ENCODE results near the gene RSPRY1.

Gene RSPRY1

DNA sequence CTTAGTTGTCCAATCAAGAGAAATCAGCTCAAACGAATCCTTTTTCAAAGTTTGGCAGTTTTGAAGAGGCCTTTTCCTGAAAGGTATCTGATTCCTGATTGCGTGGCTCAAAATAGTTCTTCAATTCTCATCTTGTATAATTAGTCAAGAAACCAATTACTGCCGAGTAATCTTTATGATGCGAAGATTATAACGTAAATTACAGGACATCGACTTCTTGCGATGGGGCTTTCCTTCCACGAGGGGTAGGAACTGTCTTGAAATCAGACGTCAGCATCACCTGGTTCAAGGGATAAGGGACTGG, 58.3 kb downstream of the RSPRY1 start:
- Histone ChIP-seq H3K27ac (ENCODE audit: low read depth, low read length) (peak overlapping the region; percentile 19), H3K4me3 (ENCODE audit: low read depth, low read length) (peak overlapping the region; percentile 59), H3K4ac (ENCODE audit: low read depth, low read length) (no peak overlapping the region), H3K9ac (ENCODE audit: low read length) (no peak overlapping the region), H4K8ac (ENCODE audit: low read depth, low read length) (peak overlapping the region; percentile 11), H2AFZ (ENCODE audit: insufficient read depth, low read length, poor library complexity) (peak overlapping the region; percentile 26), H4K91ac (ENCODE audit: low read depth, low read length) (no peak overlapping the region), H4K12ac (ENCODE audit: low read depth, low read length) (no peak overlapping the region), H3K14ac (ENCODE audit: low read length) (no peak overlapping the region), H3K4me1 (ENCODE audit: control insufficient read depth in 1 of 2, insufficient read depth in 2 of 2, low read length in 2 of 2) (no peaks in the 10 kb centered on the region), H3K18ac (ENCODE audit: low read length) (no peak overlapping the region), H2AK5ac (ENCODE audit: low read length) (no peak overlapping the region), H3K4me2 (ENCODE audit: low read length) (peak overlapping the region; percentile 87), H2BK5ac (ENCODE audit: low read depth, low read length, poor library complexity) (no peak overlapping the region), H3K79me2 (ENCODE audit: control insufficient read depth, insufficient read depth, low read length, poor library complexity) (peaks cover 4% of the 10 kb centered on the region), H3K23ac (ENCODE audit: low read length) (no peak overlapping the region), H3K36me3 (ENCODE audit: control insufficient read depth in 1 of 2, insufficient read depth in 2 of 2, low read length in 2 of 2) (peaks cover 2 to 4% of the 10 kb centered on the region in 2 experiments), H3K9me3 (ENCODE audit: insufficient read depth, low read depth, low read length) (no peaks in the 10 kb centered on the region), H3K79me1 (ENCODE audit: low read length) (peaks cover 3% of the 10 kb centered on the region), H2BK120ac (ENCODE audit: insufficient read depth, low read length, poor library complexity) (no peak overlapping the region), H2BK12ac (ENCODE audit: low read length) (no peak overlapping the region), H3K27me3 (ENCODE audit: insufficient read depth, low read length) (no peaks in the 10 kb centered on the region)
- WGBS (ENCODE audit: extremely low coverage, insufficient coverage, insufficient read length), result no CpG with 5 or more reads among the region's 9 CpGs
- no peak for DNase-seq

DNA sequence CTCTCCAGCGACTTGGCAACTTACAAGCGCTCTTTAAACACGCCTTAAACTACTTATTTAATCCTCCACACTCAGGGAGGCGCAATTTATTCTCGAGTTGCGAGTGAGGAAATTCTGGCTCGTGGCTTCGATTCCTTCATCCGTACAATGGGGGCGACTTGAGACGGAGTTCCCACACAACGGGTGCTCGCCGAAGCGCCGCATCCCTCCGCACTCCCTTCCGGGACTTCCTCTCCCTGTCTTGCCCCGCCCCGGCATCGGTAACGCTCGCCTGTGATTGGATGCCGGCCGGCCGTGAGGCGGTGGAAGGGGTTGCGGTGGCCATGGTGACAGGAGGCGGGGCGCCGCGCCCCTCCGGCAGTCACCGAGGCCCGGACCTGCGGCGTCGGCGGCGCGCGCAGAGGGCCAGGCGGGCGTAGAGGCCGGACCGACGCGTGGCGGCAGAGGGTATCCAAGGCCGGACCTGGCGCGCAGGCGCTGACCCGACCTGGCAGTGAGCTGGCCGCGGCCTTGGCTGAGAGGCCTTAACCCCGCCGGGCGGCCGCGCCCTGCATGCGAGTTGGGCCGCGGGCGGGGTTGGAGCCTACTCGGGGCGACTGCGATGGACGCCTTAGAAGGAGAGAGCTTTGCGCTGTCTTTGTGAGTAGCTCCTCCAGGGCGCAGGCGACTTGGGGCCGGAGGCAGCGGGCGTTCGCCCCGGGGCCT, 58.8 kb downstream of the RSPRY1 start, which contains the start of gene ARL2BP:
Gene ARL2BP, plus strand, starts transcription at position 493 of the 705 bp plus-strand sequence. Its CDS starts 109 bp downstream, at position 602.
- H4K91ac ChIP-seq (ENCODE audit: low read depth, low read length), result peak within 1 kb of the TSS; percentile 58

DNA sequence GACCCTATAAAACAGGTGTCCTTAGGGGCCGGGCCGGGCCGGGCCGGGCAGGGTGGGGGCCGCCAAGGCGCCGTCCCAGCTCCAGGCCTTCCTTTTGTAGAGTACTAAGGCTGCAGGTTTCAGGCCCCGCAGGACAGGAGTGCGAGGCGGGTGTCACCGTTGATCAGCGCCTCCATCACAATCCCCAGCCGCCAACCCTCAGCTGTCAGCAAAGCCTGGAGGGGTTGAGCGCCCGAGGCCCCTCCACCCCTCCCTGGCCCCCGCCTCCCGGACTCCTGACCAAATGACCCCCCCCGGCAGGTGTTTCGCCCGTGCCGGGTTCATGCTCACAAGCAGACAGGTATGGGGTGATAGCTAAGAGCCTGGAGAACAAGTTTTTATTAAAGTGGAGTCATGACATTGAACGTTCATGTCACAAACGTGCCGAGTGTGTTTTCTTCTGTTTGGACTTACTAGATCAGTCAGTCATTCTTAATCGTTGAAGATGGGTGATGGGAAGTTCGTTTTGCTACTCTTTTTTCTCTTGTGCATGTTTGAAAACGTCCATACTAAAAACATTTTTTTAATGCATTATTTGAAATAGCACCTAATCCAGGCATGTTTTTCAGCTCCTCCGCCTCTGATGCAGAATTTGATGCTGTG, 59.5 kb downstream of the RSPRY1 start:
- peaks cover 4% of the 10 kb centered on the region for H3K79me2 ChIP-seq (ENCODE audit: control insufficient read depth, insufficient read depth, low read length, poor library complexity)
- peak overlapping the region; percentile 73 for H3K14ac ChIP-seq (ENCODE audit: low read length)
- no peak overlapping the region for H2AK5ac ChIP-seq (ENCODE audit: low read length)
- peaks cover 3% of the 10 kb centered on the region for H3K79me1 ChIP-seq (ENCODE audit: low read length)
- WGBS (ENCODE audit: extremely low coverage, insufficient coverage, insufficient read length), result no CpG with 5 or more reads among the region's 28 CpGs
- H3K4me1 ChIP-seq (ENCODE audit: control insufficient read depth in 1 of 2, insufficient read depth in 2 of 2, low read length in 2 of 2), result no peaks in the 10 kb centered on the region
- peak overlapping the region; percentile 36 for H4K12ac ChIP-seq (ENCODE audit: low read depth, low read length)
- peak; percentile 40 to 59 for DNase-seq
- peak overlapping the region; percentile 64 for H3K9ac ChIP-seq (ENCODE audit: low read length)
- no peak overlapping the region for H2BK12ac ChIP-seq (ENCODE audit: low read length)
- H4K91ac ChIP-seq (ENCODE audit: low read depth, low read length), result peak overlapping the region; percentile 58
- H3K4ac ChIP-seq (ENCODE audit: low read depth, low read length), result peak overlapping the region; percentile 7
- H3K27me3 ChIP-seq (ENCODE audit: insufficient read depth, low read length), result no peaks in the 10 kb centered on the region
- H2BK120ac ChIP-seq (ENCODE audit: insufficient read depth, low read length, poor library complexity), result peak overlapping the region; percentile 65
- H3K36me3 ChIP-seq (ENCODE audit: control insufficient read depth in 1 of 2, insufficient read depth in 2 of 2, low read length in 2 of 2), result peaks cover 7 to 15% of the 10 kb centered on the region in 2 experiments
- peak overlapping the region; percentile 85 for H2AFZ ChIP-seq (ENCODE audit: insufficient read depth, low read length, poor library complexity)
- H3K27ac ChIP-seq (ENCODE audit: low read depth, low read length), result peak overlapping the region; percentile 39
- H3K18ac ChIP-seq (ENCODE audit: low read length), result peak overlapping the region; percentile 7
- H4K8ac ChIP-seq (ENCODE audit: low read depth, low read length), result peak overlapping the region; percentile 70
- no peak overlapping the region for H3K23ac ChIP-seq (ENCODE audit: low read length)
- peak overlapping the region; percentile 65 for H3K4me2 ChIP-seq (ENCODE audit: low read length)
- H2BK5ac ChIP-seq (ENCODE audit: low read depth, low read length, poor library complexity), result peak overlapping the region; percentile 18
- H3K9me3 ChIP-seq (ENCODE audit: insufficient read depth, low read depth, low read length), result no peaks in the 10 kb centered on the region
- peak overlapping the region; percentile 64 for H3K4me3 ChIP-seq (ENCODE audit: low read depth, low read length)

More for the DNA sequence above, 58.8 kb downstream of the RSPRY1 start, which contains the start of gene ARL2BP:
- DNase-seq, result peak; percentile 98
- H3K9me3 ChIP-seq (ENCODE audit: insufficient read depth, low read depth, low read length), result no peaks in the 10 kb centered on the region
- peak within 1 kb of the TSS; percentile 64 for H3K9ac ChIP-seq (ENCODE audit: low read length)
- peak within 1 kb of the TSS; percentile 7 for H3K4ac ChIP-seq (ENCODE audit: low read depth, low read length)
- H3K4me2 ChIP-seq (ENCODE audit: low read length), result peak within 1 kb of the TSS; percentile 87
- peak within 1 kb of the TSS; percentile 39 for H3K27ac ChIP-seq (ENCODE audit: low read depth, low read length)
- H3K36me3 ChIP-seq (ENCODE audit: control insufficient read depth in 1 of 2, insufficient read depth in 2 of 2, low read length in 2 of 2), result peaks cover 4 to 8% of the 10 kb centered on the region in 2 experiments
- peak within 1 kb of the TSS; percentile 64 for H3K4me3 ChIP-seq (ENCODE audit: low read depth, low read length)
- H3K27me3 ChIP-seq (ENCODE audit: insufficient read depth, low read length), result no peaks in the 10 kb centered on the region
- H4K8ac ChIP-seq (ENCODE audit: low read depth, low read length), result peak within 1 kb of the TSS; percentile 70
- H3K23ac ChIP-seq (ENCODE audit: low read length), result no peak within 1 kb of the TSS
- H2BK5ac ChIP-seq (ENCODE audit: low read depth, low read length, poor library complexity), result peak within 1 kb of the TSS; percentile 18
- peak within 1 kb of the TSS; percentile 65 for H2BK120ac ChIP-seq (ENCODE audit: insufficient read depth, low read length, poor library complexity)
- H2BK12ac ChIP-seq (ENCODE audit: low read length), result no peak within 1 kb of the TSS
- peak within 1 kb of the TSS; percentile 7 for H3K18ac ChIP-seq (ENCODE audit: low read length)
- peak within 1 kb of the TSS; percentile 85 for H2AFZ ChIP-seq (ENCODE audit: insufficient read depth, low read length, poor library complexity)
- H2AK5ac ChIP-seq (ENCODE audit: low read length), result no peak within 1 kb of the TSS
- H3K4me1 ChIP-seq (ENCODE audit: control insufficient read depth in 1 of 2, insufficient read depth in 2 of 2, low read length in 2 of 2), result no peaks in the 10 kb centered on the region
- H4K12ac ChIP-seq (ENCODE audit: low read depth, low read length), result peak within 1 kb of the TSS; percentile 36
- H3K79me2 ChIP-seq (ENCODE audit: control insufficient read depth, insufficient read depth, low read length, poor library complexity), result peaks cover 4% of the 10 kb centered on the region
- H3K14ac ChIP-seq (ENCODE audit: low read length), result peak within 1 kb of the TSS; percentile 73
- WGBS (ENCODE audit: extremely low coverage, insufficient coverage, insufficient read length), result no CpG with 5 or more reads among the region's 77 CpGs
- H3K79me1 ChIP-seq (ENCODE audit: low read length), result peaks cover 3% of the 10 kb centered on the region

DNA sequence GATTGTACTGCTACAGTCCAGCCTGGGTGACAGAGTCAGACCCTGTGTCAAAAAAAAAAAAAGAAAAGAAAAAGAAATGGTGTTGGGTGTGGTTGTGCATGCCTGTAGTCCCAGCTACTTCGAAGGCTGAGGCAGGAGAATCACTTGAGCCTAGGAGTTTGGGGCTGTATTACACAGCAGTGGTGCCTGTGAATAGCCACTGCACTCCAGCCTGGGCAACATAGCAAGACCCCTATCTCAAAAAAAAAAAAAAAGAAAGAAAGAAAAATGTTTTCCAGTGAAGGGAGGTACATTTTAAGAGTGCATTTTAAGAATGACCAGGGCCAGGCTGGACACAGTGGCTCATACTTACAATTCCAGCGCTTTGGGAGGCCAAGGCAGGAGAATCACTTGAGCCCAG, 65.2 kb downstream of the RSPRY1 start:
- no peak overlapping the region for H3K14ac ChIP-seq (ENCODE audit: low read length)
- H3K27ac ChIP-seq (ENCODE audit: low read depth, low read length), result no peak overlapping the region
- no peak overlapping the region for H2BK5ac ChIP-seq (ENCODE audit: low read depth, low read length, poor library complexity)
- H3K4me2 ChIP-seq (ENCODE audit: low read length), result no peak overlapping the region
- no peak overlapping the region for H3K4me3 ChIP-seq (ENCODE audit: low read depth, low read length)
- no peak overlapping the region for H3K9ac ChIP-seq (ENCODE audit: low read length)
- H3K36me3 ChIP-seq (ENCODE audit: control insufficient read depth in 1 of 2, insufficient read depth in 2 of 2, low read length in 2 of 2), result peaks cover 21 to 33% of the 10 kb centered on the region in 2 experiments
- no peaks in the 10 kb centered on the region for H3K27me3 ChIP-seq (ENCODE audit: insufficient read depth, low read length)
- no peaks in the 10 kb centered on the region for H3K79me1 ChIP-seq (ENCODE audit: low read length)
- no CpG with 5 or more reads among the region's 2 CpGs for WGBS (ENCODE audit: extremely low coverage, insufficient coverage, insufficient read length)
- H3K23ac ChIP-seq (ENCODE audit: low read length), result no peak overlapping the region
- no peak overlapping the region for H2BK12ac ChIP-seq (ENCODE audit: low read length)
- no peak overlapping the region for H4K91ac ChIP-seq (ENCODE audit: low read depth, low read length)
- no peak overlapping the region for H4K8ac ChIP-seq (ENCODE audit: low read depth, low read length)
- no peak overlapping the region for H3K18ac ChIP-seq (ENCODE audit: low read length)
- no peak overlapping the region for H3K4ac ChIP-seq (ENCODE audit: low read depth, low read length)
- no peak overlapping the region for H2BK120ac ChIP-seq (ENCODE audit: insufficient read depth, low read length, poor library complexity)
- no peak overlapping the region for H2AK5ac ChIP-seq (ENCODE audit: low read length)
- no peak for DNase-seq
- peaks cover 2% of the 10 kb centered on the region for H3K9me3 ChIP-seq (ENCODE audit: insufficient read depth, low read depth, low read length)
- H3K79me2 ChIP-seq (ENCODE audit: control insufficient read depth, insufficient read depth, low read length, poor library complexity), result no peaks in the 10 kb centered on the region
- H4K12ac ChIP-seq (ENCODE audit: low read depth, low read length), result no peak overlapping the region
- H2AFZ ChIP-seq (ENCODE audit: insufficient read depth, low read length, poor library complexity), result no peak overlapping the region
- no peaks in the 10 kb centered on the region for H3K4me1 ChIP-seq (ENCODE audit: control insufficient read depth in 1 of 2, insufficient read depth in 2 of 2, low read length in 2 of 2)
